ENCODE measurements around the gene LIMD2. TPM values are rescaled to one million over a fixed set of nuclear protein-coding genes. Genes with fewer than 3 reads are reported as not detected.
"Not testable (repeated sequence)": the region's sequence is repeated elsewhere in the genome, so short reads cannot be mapped to it uniquely, and the experiment has no call there.

LIMD2 gene
- total RNA-seq (2014; rRNA removed; shearing (Covaris generic)), result 15.9 and 20.7 TPM in 2 replicates
- polyA plus RNA-seq (2015; cell fraction: cytosol; rRNA removed), result 15.2 and 16.4 TPM in 2 replicates
- 29.8 and 33.4 TPM in 2 replicates for polyA plus RNA-seq (2015; cell fraction: nucleus; rRNA removed)

DNA sequence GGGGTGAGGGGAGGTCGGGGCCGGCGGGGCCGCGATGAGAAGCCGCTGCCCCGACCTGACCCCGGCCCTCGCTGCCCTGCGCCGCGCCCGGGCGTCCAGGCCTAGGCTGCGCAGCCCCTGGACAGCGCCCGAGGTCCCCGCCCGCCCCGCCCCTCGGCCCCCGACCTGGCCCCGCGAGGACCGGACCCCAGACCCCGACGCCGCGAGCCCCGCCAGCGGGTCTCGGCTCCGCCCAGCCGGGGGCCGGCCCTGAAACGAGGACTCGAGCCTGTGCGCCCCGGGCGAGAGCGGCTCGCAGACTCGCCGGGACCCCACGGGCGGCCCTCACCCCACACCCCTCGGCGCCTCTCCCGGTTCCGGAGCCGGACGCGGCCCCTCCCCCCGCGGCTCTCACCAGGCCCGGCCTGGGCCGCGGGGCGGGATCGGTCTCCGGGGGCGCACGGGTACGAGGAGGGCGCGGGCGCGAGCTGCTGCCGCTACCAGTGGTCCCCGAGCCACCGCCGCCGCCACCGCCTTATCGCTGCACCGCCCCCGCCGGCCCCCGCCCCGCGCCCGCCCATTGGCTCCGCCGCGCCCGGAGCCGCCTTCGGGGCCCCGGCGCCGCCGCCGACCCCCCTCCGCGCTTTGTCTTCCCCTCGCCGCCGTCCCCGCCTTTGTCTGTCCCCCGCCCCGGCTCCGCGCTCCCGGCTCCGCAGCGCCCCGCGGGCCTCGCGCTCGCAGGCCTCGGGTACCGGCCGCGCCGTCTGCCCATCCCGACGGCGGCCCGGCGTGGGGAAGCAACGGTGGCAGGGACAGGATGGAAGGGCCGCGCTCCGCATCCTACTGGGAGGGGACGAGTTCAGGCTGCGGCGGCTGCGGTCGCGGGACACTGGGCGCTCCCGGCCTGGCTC lies at the start of gene LIMD2:
LIMD2 (minus strand) TSS at position 488 of the 890 bp plus-strand sequence. CDS start 827 bp downstream, outside the sequence.
- DNase-seq (ENCODE audit: low read depth), result no peak

DNA sequence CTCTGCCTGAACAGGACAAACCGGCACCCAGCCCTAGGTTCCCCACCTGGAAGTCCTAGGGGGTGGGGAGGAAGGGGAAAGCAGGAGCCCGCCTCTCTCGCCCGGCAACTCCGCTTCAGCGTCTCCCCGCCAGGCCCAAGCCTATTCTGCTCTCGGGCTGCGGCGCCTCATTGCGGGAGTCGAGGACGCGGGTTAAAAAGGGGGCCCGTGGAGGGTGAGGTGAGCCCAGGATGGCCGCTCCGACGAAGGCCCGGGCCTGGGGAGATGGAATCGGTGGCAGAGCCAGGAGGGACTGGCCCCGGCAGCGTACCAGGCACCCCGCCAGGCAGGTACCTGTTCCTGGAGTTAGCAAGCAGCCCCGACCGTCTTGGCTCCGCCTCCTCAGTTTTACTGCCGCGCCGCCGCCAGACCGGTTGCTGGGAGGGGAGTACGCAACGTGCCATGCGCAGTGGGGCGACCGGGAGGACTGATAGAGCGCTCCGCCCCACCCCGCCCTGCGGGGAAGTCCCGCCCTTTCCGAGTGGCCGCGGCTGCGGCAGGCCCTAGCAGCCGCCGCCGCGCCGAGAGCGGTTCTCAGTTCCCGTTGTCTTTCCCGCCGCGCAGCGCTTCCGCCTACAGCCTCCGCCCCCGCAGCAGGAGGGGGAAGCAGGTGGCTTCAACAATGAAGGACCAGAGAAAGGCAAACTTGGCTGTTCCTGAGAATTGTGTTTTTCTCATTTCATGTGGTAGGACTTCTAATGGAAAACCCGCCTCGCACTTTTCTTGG lies 41.7 kb upstream of the LIMD2 start, which contains the start of gene STRADA:
STRADA (minus strand) TSS at position 392 of the 766 bp plus-strand sequence. CDS start 13,430 bp downstream, outside the sequence.
- DNase-seq (ENCODE audit: low read depth), result peak; percentile 98

DNA sequence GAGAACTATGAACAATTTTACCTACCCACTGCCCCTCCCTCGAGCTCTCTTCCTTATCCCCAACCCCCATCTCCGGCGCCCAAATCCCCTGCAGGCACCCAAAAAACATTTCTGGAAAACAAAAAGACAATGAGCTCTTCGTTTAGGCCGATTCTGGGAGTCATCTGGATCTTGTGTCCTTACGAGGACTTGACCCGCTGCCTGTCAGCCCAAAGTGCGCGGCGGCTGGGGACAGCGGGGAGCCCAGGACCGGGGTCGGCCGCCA lies 41.1 kb upstream of the LIMD2 start:
- DNase-seq (ENCODE audit: low read depth), result no peak

DNA sequence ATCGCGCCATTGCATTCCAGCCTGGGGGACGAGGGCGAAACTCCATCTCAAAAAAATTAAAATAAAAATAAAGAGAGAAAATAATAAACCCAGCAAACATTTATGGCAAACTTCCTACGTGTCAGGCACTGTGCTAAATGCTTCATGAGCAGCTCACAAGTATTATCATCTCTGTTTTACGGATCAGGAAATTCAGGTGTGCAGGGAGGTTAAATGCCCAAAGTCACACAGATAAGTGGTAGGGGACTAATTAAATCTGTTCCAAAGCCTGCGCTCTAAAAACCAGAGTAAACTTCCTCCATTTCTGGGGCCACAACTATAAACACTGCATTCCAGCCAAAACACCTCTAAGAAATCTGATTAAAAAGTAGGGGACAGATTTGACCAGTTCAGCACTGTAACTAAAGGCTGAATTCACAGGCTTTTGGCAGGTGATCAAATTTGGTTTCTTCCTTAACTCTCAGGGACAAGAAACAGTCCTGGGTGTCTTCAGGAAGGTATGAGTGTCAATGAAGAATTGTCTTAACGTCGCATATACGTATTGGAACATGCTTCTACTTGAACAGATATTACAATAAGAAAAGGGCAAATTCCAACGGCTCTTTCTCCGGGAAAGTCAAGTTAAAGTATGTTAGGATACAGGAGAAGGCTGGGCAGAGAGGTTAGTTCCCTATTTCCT lies 40.7 kb upstream of the LIMD2 start:
- DNase-seq (ENCODE audit: low read depth), result no peak

DNA sequence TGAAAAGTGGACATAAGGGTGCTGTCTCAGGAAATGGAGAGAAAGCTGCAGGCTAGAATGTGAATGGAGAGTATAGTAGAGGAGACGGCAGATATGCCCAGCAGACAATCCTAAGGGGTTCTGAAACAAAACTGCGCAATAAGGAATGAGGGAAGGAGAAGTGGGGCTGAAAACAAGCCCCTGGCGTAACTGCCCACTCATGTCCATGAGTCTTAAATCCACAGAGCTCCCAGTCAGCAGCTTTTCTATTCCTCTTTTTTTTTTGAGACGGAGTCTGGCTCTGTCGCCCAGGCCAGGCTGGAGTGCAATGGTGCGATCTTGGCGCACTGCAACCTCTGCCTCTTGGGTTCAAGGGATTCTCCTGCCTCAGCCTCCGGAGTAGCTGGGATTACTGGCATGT lies 35.8 kb upstream of the LIMD2 start:
- DNase-seq (ENCODE audit: low read depth), result no peak

DNA sequence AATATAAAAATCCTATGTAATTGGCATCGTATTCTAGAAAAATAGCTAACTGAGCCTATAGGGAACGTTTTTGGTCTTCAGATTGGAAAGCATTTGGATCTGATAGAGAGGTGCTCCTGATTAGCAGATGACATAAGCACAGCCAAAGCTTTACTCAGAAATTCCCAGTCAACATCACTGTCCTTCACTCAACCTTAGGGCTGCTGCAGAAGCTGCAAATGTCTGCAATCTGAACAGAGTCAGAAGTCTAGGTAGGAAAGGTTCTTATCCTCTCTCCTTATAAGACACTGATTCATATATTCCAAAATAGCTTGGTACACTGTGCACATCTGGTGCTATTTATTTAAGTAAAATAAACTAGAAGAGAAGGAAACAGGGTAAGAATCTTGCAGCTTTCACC lies 22.5 kb upstream of the LIMD2 start:
- DNase-seq (ENCODE audit: low read depth), result no peak

DNA sequence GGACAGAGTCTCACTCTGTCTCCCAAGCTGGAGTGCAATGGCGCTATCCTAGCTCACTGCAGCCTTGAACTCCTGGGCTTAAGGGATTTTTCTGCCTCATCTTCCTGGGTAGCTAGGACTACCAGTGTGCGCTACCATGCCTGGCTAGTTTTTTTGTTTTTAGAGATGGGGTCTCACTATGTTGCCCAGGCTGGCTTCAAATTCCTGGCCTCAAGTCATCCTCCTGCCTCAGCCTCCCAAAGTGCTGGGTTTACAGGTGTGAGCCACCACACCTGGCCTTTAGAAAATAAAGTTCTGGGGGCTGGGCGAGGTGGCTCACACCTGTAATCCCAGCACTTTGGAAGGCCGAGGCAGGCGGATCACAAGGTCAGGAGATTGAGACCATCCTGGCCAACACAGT lies 20.3 kb upstream of the LIMD2 start:
- not testable (repeated sequence) for DNase-seq (ENCODE audit: low read depth)

DNA sequence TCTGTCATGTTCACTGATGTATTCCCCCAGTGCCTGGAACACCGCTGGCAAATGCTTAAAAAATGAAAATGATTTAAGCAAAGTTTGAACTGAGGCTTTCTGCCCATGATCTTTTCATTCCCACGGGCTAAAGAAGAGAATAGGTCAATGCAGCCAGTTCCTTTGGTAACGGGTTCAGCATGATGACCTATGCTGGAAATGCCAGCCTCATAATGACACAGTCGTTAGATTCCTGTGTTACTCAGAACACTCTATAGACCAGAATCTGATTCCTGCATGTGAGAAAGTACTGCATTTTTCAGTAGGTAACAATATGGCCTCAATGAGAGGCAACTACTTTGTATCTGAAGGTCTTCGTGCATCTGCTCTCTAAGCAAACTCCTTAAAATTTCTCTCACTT lies 19.1 kb upstream of the LIMD2 start:
- DNase-seq (ENCODE audit: low read depth), result no peak

DNA sequence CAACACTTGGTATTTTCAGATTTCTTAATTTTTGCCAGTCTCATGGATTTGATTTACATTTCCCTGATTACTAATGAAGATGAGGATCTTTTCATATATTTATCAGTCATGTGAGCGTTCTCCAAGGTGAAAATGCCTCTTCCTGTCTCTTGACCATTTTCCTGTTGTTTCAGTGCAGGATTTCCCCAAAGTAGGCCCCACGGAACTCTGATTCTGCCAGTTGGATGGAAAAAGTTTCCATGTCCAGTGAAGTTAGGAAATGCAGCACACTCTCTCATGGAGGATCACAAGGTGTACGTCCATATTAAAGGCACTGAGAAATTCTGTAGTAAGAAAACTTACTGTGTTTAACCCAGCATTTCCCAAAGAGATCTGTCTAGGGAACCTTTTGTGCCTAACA lies 16.5 kb upstream of the LIMD2 start:
- DNase-seq (ENCODE audit: low read depth), result no peak

DNA sequence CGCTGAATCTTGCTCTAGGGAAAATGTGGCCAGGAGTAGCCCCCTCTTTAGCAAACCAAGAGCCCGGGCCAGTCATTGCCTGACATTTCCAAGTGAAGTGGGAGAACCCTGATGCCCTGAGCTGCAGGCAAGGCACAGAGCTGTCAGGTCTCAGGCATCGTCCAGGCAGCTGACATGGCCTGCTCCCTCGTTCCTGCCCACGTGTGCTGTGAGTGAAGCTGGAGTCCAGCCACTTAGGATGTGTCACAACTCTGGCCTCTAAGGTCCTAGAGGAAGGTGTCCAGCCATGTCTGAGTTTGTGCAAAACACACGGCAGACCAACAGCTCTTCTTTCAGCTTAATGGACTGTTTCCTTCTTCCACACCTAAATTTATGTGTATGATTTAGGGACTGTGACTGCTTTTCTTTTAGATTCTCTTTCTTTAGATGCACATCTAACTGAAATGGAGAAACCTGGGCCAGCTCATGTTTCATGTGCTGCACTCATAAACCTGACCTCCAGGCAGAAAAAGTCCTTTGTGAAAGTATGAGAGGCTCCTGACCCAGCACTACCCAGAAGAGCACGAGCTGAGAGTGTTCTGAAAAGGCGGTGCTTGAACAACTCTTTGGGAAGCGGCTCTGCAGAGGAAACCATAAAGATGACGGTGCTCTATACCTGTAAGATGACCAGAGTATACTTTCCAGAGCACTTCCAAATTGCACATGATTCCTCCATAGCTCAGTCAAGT lies 14.8 kb upstream of the LIMD2 start:
- no peak for DNase-seq (ENCODE audit: low read depth)

DNA sequence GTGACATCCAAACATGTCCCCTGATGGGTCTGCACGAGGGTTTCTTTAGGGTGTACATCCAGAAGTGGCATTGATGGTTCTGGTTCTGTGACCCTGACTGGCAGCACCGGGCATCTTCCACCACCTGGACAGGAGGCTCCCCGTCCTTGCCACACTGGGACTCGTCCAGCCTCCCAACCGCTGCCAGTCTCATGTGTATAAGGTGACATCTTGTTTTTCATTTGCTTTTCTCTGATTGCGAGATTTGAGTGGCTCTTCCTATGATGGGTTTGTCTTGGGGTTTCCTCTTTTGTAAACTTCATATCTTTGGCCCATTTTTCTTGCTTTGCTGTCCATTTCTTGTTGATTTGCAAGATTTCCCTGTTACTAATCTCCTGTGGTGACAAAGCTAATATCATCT lies 9.2 kb upstream of the LIMD2 start:
- no peak for DNase-seq (ENCODE audit: low read depth)

DNA sequence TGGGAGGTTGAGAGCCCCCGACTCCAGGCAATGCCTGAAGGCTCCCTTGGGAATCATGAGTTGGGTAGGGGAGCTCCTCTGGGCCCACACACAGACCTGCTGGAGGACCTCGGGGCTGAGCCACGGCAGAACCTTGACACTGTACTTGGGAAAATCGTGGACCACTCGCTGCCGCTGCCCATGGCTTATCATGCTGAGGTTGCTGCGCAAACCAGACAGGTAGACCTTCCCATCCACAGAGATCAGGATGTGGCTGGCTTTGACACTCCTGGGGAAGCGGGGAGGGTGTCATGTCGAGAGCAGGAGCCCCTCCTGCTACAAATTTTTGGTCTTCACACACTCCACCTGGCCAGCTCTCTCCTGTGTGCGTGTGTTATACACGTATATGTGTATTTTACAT lies 7.2 kb upstream of the LIMD2 start:
- DNase-seq (ENCODE audit: low read depth), result no peak

DNA sequence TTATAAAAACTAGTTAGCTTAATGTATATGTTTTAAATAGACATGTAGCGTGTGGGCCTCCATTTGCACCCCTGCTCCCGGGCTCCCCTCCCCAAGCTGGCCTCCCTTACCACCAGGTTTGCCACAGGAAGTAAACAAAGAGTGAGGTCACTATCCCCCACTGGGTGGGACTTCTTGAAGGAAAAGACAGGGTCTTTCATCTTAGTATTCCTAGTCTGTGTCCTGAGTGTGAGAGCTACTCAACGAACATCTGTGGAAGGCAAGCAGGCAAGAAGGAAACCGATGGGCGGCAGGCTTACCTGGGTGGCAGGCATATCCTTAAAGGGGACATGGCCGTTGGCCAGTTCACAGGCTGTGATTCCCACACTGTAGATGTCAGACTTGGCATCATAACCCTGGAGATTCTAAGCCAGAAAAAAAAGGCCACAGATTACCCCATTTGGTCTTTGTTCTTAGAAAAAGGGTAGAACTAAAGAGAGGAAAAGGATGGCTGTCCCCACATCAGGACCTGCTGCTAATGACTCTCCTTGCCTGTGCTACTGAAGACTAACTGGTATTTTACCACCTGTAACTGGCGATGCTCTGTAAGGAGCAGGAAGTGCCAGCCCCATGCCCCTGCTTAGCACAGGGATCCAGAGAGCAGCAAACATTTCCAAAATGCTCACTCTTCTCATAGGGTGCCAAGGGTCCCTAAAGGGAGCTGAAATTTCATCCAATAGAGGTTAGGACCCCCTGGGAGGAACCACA lies 6.6 kb upstream of the LIMD2 start:
- DNase-seq (ENCODE audit: low read depth), result no peak

DNA sequence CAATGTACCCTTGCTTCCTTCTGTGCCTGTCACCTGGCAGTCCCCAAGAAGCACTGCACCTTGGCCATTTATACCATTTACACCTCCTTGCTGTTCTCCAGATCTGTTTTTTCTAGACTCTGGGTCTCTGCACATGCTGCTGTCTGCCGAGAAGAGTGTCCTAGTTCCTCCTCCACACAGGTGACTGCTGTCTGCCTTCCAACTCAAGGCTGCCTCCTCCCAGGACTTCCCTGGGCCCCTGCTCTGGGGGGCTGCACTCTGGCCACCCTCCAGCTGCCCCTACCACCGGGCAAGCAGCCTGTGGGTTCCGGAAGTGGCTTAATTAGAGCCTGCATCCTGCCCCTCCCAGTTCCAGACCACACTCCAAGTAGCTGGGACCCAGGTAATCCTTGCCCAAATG lies 5.7 kb upstream of the LIMD2 start:
- no peak for DNase-seq (ENCODE audit: low read depth)

DNA sequence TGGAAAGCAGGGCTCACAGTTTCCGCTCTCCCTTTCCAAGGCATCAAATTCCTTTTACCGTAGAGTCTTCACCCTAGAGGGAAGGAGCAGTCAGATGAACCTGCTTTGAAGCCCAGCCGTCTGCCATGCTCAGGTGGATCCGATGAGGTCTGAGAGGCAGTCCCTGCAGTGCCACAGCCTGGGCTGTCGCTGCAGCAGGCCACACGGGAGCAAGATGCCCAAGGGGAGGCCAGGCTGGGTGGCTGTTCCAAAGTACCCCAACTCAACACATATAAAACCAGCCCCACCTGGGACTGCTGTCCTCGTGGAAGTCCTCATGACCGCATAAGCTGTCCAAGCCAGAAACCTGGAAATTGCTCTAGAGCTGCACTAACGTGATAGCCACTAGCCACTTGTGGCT lies 4.9 kb upstream of the LIMD2 start:
- no peak for DNase-seq (ENCODE audit: low read depth)

DNA sequence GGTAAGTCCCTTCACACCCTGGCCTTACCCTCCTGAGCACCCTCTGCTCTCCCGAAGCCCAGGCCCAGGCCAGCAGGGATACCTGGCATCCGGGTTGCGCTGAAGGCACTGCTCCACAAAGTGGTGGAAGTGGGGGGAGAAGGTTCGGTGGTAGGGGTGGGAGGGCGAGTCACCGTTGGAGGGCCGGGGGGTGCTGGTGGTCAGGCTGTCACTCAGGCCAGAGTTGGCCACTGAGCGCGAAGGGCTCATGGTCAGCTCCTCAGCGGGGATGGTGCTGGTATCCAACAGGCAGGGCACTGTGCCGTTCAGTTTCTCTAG lies 4.3 kb upstream of the LIMD2 start:
- DNase-seq (ENCODE audit: low read depth), result no peak

DNA sequence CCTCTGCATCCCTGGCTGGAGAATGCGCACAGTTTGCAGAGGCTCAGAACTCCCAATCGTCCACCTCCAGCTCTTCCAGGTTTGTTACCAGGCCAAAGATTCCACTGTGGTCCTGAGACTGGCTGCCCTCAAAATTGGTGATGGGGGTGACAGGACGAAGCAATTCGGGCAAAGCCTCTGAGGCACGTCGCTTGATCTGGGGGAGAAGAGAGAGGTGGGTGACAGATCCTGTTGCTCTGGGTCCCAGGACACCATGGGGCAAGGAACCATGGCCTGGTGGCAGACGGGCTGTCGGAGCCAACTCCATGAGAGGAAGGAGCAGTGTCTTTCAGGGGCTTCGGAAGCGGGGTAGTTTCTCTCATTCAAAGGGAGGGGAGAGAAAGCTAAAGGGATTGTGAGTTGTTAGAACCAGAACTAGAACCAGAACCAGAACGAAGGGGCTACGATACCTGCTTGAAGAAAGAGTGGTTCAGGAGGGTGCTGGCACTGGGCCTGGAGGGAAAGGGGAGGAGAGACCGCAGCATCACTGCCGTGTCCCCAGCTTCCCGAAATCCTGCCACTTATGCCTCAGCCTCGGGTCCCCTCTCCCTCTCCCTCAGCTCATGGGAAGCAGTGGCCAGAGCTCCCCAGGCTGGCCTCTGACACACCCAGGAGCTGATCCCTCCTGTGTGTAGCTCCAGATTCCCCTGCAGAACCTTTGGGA lies 3.8 kb upstream of the LIMD2 start:
- DNase-seq (ENCODE audit: low read depth), result no peak

DNA sequence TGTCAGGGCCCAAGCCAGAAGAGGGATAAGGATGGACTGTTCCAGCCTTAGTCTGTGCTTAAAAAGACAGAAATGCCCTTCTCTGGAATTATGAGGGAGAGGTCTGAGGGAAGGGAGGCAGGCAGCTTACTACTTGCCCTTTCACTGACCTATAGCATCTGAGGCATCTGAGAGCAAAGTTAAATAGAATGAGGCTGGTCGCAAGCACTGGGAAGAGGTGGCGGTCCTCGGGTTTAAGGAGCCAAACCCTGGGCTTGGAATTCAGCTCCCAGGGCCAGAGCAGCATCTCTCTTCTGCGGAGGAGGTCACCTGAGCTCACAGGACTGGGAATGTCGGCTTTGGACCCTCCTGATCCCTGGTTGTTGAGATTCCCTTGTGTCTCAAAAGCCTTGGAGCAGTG lies 3.1 kb upstream of the LIMD2 start:
- DNase-seq (ENCODE audit: low read depth), result no peak

DNA sequence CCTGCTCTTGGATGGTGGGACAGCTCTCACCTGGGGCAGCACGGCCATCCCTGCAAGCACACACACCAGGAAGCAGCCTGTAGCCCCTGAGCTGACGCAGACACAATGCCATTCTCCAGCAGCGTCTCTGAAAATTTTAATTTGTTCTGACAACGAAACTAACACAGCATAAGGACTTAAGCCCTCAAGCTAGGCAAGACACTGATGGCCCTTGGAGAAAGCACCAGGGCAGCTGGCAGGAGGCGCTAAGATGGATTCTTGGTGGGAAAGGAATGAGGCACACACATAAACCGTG lies 2.7 kb upstream of the LIMD2 start:
- no peak for DNase-seq (ENCODE audit: low read depth)
